GM12878 (cell line): ENCODE results near the gene SV2A. TPM values are rescaled to one million over a fixed set of nuclear protein-coding genes. Genes with fewer than 3 reads are reported as not detected.

ENCODE experiments used
- ATAC-seq: fragments of 200-7000 bp; cut with Tn5 transposase; 3 replicates; pipeline ENCODE4 v1.9.1; 2020; ENCODE audit warnings: mild to moderate bottlenecking, moderate library complexity
- BruUV-seq: library from RNA; stranded (reverse); fragments of 400-500 nt; replicated peaks from 2 replicates; lab custom pipeline; 2021; lab: Mats Ljungman, UMichigan
- CTCF ChIA-PET: fragments of 300-600 bp; sonication (Branson Sonifier 250); formaldehyde crosslinking; extraction: SDS; loops from one replicate; lab custom pipeline; 2021; ENCODE audit warnings: inconsistent platforms; lab: Yijun Ruan, JAX
- POLR2A ChIA-PET: fragments of 350-600 bp; formaldehyde crosslinking; extraction: SDS; loops from one replicate; lab custom pipeline; 2021; ENCODE audit warnings: inconsistent platforms; lab: Charles Lee
- RAD21 ChIA-PET: fragments of 300-600 bp; sonication (Branson Sonifier 250); formaldehyde crosslinking; loops from one replicate; lab custom pipeline; 2023; ENCODE audit warnings: antibody characterized with exemption; ENCODE audit not compliant: unreplicated experiment; lab: Charles Lee
- SMC1A ChIA-PET: fragments of 300-600 bp; sonication (Branson Sonifier 250); formaldehyde crosslinking; loops from one replicate; lab custom pipeline; 2023; ENCODE audit not compliant: unreplicated experiment, uncharacterized antibody; lab: Charles Lee
- DNase-seq: peaks from one replicate; pipeline ENCODE4 v3.0.0-alpha.2; 2011; ENCODE audit warnings: low read depth, low spot score
- FAIRE-seq: peaks from 3 replicates; lab custom pipeline; 2011; peaks lifted over from hg19 to GRCh38; lab: Jason Lieb, UNC
- H2AFZ ChIP-seq: 2 replicates; pipeline ENCODE4 v1.6.0; 2011; ENCODE audit warnings: low read depth, low read length, control low read depth; ENCODE audit not compliant: control insufficient read depth
- H3K27ac ChIP-seq: 2 replicates; pipeline ENCODE4 v1.5.1; 2011; ENCODE audit warnings: control low read depth; ENCODE audit not compliant: control insufficient read depth, insufficient read depth
- H3K27me3 ChIP-seq, 2 experiments: replicated peaks in 1 of 2; 2 replicates each; pipeline versions ENCODE4 v1.6.0 to v1.6.1; 2011; ENCODE audit warnings: low read length in 1 of 2; ENCODE audit not compliant: control insufficient read depth in 2 of 2, insufficient read depth in 2 of 2
- H3K36me3 ChIP-seq, 2 experiments: 2 replicates each; pipeline ENCODE4 v1.5.1; 2011; ENCODE audit warnings: low read length in 1 of 2; ENCODE audit not compliant: control insufficient read depth in 2 of 2, insufficient read depth in 2 of 2
- H3K4me1 ChIP-seq: 2 replicates; pipeline ENCODE4 v1.6.1; 2011; ENCODE audit warnings: mild to moderate bottlenecking, low read length, moderate library complexity, mixed read lengths; ENCODE audit not compliant: control insufficient read depth, insufficient read depth
- H3K4me2 ChIP-seq: 2 replicates; pipeline ENCODE4 v1.6.0; 2011; ENCODE audit warnings: control low read depth; ENCODE audit not compliant: control insufficient read depth, insufficient read depth
- H3K4me3 ChIP-seq: fragments of 200-600 bp; sonication (generic); 2 replicates; pipeline ENCODE4 v1.5.1; 2016
- H3K79me2 ChIP-seq: 2 replicates; pipeline ENCODE4 v1.6.0; 2011; ENCODE audit warnings: low read length; ENCODE audit not compliant: control insufficient read depth, insufficient read depth
- H3K9ac ChIP-seq: 2 replicates; pipeline ENCODE4 v1.8.0; 2011; ENCODE audit warnings: low read length, control low read depth, mixed read lengths; ENCODE audit not compliant: control insufficient read depth, insufficient read depth
- H3K9me3 ChIP-seq: replicated peaks from 3 replicates; pipeline ENCODE4 v1.5.1; 2011; ENCODE audit warnings: mild to moderate bottlenecking, low read length; ENCODE audit not compliant: control insufficient read depth, insufficient read depth
- H4K20me1 ChIP-seq: 2 replicates; pipeline ENCODE4 v1.6.0; 2011; ENCODE audit not compliant: control insufficient read depth, insufficient read depth
- BACH1 ChIP-seq: fragments of 450-650 bp; IDR thresholded peaks from 2 replicates; pipeline ENCODE4 v1.6.1; 2017; ENCODE audit warnings: mild to moderate bottlenecking, borderline replicate concordance
- EP300 ChIP-seq, 2 experiments: fragments of 150-350 bp in 1 of 2; IDR thresholded peaks; 2 replicates each; pipeline ENCODE4 v1.6.1; 2011 to 2012; ENCODE audit warnings: low read depth in 2 of 2, low read length in 2 of 2, borderline replicate concordance in 1 of 2, improper control_type of control experiment in 1 of 2, inconsistent platforms in 1 of 2; ENCODE audit not compliant: control insufficient read depth in 1 of 2
- FOXM1 ChIP-seq: IDR thresholded peaks from 2 replicates; pipeline ENCODE4 v1.6.1; 2012; ENCODE audit warnings: low read depth, mild to moderate bottlenecking, inconsistent platforms, low read length, moderate library complexity
- MXI1 ChIP-seq: fragments of 150-350 bp; IDR thresholded peaks from 2 replicates; pipeline ENCODE4 v1.6.1; 2011; ENCODE audit warnings: low read depth, mild to moderate bottlenecking, inconsistent platforms, low read length, improper control_type of control experiment
- NBN ChIP-seq: fragments of 450-650 bp; IDR thresholded peaks from 2 replicates; pipeline ENCODE4 v1.6.1; 2016
- NR2C2 ChIP-seq: IDR thresholded peaks from 2 replicates; pipeline ENCODE4 v1.6.1; 2011; ENCODE audit warnings: borderline replicate concordance, low read depth; ENCODE audit not compliant: control insufficient read depth, insufficient read length
- STAT3 ChIP-seq: IDR thresholded peaks from 2 replicates; pipeline ENCODE4 v1.6.1; 2011; ENCODE audit warnings: low read depth, low read length, improper control_type of control experiment
- YBX1 ChIP-seq: fragments of 450-650 bp; IDR thresholded peaks from 2 replicates; pipeline ENCODE4 v1.6.1; 2016; ENCODE audit warnings: antibody characterized with exemption
- ZNF207 ChIP-seq: fragments of 450-650 bp; IDR thresholded peaks from 2 replicates; pipeline ENCODE4 v1.6.1; 2014; ENCODE audit warnings: antibody characterized with exemption, mild to moderate bottlenecking, borderline replicate concordance
- ZNF217 ChIP-seq: fragments of 450-650 bp; IDR thresholded peaks from 2 replicates; pipeline ENCODE4 v1.6.1; 2017; ENCODE audit warnings: antibody characterized with exemption, mild to moderate bottlenecking
- ZNF274 ChIP-seq: IDR thresholded peaks from one replicate; pipeline ENCODE4 v1.8.0; 2011; ENCODE audit not compliant: insufficient read length, insufficient read depth
- WGBS: methylation state at CpG from one replicate; pipeline ENCODE4 v1.1.6; 2016; ENCODE audit warnings: low lambda C conversion rate; ENCODE audit not compliant: insufficient replicate concordance, insufficient coverage; ENCODE audit errors: missing lambda C conversion rate; 5-methylcytosine and 5-hydroxymethylcytosine counted together
- in situ Hi-C: fragments of 300-500 bp; cut with MboI; formaldehyde crosslinking; loops from 9 replicates; pipeline ENCODE4 v1.14.3; 2018; ENCODE audit warnings: mixed read lengths
- intact Hi-C: fragments of 100-400 bp; cut with micrococcal nuclease; formaldehyde crosslinking; loops from one replicate; pipeline ENCODE4 v1.14.2; 2022; ENCODE audit not compliant: unreplicated experiment
- polyA plus RNA-seq, 11 experiments: library from polyadenylated mRNA; depleted of rRNA in 4 of 11; unstranded in 6 of 11; stranded (reverse) in 5 of 11; fragments of >200 nt; fragmentation: Nextera tagmentation in 4 of 11; fragmentation: Illumina TruSeq in 1 of 11; extraction: Ambion mirVana in 4 of 11; extraction: Trizol in 1 of 11; gene quantifications; 1 replicate in 1 of 11; 2 replicates in 10 of 11; pipeline versions ENCODE4 v1.2.1 to v1.2.3, GENCODE V29; 2011 to 2016; ENCODE audit warnings: inconsistent platforms in 2 of 11, missing spikeins in 2 of 11, low read depth in 1 of 11
- total RNA-seq, 4 experiments: library from RNA; depleted of rRNA in 3 of 4; stranded (reverse); fragments of >200 nt in 3 of 4; fragmentation: Illumina TruSeq in 1 of 4; extraction: Trizol in 1 of 4; gene quantifications; 2 replicates each; pipeline versions ENCODE4 v1.2.1 to v1.2.3, GENCODE V29; 2013 to 2021
- TF ChIP-seq, protein P1 (sequence below): IDR thresholded peaks from 2 replicates; pipeline ENCODE4 v1.6.1; 2012; ENCODE audit warnings: low read length, inconsistent platforms
- TF ChIP-seq, protein P2 (sequence below): fragments of 450-650 bp; IDR thresholded peaks from 2 replicates; pipeline ENCODE4 v1.6.1; 2017; ENCODE audit warnings: mild to moderate bottlenecking, moderate library complexity
- TF ChIP-seq, protein P3 (sequence below): IDR thresholded peaks from 2 replicates; pipeline ENCODE4 v1.6.1; 2012; ENCODE audit warnings: mild to moderate bottlenecking, low read depth, low read length

Gene SV2A
- total and polyA plus RNA-seq, 10 of the 15 experiments (the other 5 are each of a cell fraction or from before 2014, with no cell fraction given) = 0.39 to 11.6 (median 5.4) TPM

- BruUV-seq = TSS peak; percentile 62
- TF ChIP-seq NBN = no peak
- no peak for TF ChIP-seq NR2C2
- no peak for TF ChIP-seq YBX1
- TF ChIP-seq MXI1 = no peak
- no peak for TF ChIP-seq BACH1
- no peak for TF ChIP-seq ZNF217
- no peak for TF ChIP-seq ZNF274
- no peak for TF ChIP-seq EP300 (IDR thresholded peaks at IDR 0.05; ENCODE audit: borderline replicate concordance in 1 of 2, control insufficient read depth in 1 of 2, low read depth in 2 of 2, low read length in 2 of 2)
- TF ChIP-seq, protein P1, sequence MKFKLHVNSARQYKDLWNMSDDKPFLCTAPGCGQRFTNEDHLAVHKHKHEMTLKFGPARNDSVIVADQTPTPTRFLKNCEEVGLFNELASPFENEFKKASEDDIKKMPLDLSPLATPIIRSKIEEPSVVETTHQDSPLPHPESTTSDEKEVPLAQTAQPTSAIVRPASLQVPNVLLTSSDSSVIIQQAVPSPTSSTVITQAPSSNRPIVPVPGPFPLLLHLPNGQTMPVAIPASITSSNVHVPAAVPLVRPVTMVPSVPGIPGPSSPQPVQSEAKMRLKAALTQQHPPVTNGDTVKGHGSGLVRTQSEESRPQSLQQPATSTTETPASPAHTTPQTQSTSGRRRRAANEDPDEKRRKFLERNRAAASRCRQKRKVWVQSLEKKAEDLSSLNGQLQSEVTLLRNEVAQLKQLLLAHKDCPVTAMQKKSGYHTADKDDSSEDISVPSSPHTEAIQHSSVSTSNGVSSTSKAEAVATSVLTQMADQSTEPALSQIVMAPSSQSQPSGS = no peak
- TF ChIP-seq STAT3 = no peak
- TF ChIP-seq, protein P2, sequence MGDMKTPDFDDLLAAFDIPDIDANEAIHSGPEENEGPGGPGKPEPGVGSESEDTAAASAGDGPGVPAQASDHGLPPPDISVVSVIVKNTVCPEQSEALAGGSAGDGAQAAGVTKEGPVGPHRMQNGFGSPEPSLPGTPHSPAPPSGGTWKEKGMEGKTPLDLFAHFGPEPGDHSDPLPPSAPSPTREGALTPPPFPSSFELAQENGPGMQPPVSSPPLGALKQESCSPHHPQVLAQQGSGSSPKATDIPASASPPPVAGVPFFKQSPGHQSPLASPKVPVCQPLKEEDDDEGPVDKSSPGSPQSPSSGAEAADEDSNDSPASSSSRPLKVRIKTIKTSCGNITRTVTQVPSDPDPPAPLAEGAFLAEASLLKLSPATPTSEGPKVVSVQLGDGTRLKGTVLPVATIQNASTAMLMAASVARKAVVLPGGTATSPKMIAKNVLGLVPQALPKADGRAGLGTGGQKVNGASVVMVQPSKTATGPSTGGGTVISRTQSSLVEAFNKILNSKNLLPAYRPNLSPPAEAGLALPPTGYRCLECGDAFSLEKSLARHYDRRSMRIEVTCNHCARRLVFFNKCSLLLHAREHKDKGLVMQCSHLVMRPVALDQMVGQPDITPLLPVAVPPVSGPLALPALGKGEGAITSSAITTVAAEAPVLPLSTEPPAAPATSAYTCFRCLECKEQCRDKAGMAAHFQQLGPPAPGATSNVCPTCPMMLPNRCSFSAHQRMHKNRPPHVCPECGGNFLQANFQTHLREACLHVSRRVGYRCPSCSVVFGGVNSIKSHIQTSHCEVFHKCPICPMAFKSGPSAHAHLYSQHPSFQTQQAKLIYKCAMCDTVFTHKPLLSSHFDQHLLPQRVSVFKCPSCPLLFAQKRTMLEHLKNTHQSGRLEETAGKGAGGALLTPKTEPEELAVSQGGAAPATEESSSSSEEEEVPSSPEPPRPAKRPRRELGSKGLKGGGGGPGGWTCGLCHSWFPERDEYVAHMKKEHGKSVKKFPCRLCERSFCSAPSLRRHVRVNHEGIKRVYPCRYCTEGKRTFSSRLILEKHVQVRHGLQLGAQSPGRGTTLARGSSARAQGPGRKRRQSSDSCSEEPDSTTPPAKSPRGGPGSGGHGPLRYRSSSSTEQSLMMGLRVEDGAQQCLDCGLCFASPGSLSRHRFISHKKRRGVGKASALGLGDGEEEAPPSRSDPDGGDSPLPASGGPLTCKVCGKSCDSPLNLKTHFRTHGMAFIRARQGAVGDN = no peak
- TF ChIP-seq, protein P3, sequence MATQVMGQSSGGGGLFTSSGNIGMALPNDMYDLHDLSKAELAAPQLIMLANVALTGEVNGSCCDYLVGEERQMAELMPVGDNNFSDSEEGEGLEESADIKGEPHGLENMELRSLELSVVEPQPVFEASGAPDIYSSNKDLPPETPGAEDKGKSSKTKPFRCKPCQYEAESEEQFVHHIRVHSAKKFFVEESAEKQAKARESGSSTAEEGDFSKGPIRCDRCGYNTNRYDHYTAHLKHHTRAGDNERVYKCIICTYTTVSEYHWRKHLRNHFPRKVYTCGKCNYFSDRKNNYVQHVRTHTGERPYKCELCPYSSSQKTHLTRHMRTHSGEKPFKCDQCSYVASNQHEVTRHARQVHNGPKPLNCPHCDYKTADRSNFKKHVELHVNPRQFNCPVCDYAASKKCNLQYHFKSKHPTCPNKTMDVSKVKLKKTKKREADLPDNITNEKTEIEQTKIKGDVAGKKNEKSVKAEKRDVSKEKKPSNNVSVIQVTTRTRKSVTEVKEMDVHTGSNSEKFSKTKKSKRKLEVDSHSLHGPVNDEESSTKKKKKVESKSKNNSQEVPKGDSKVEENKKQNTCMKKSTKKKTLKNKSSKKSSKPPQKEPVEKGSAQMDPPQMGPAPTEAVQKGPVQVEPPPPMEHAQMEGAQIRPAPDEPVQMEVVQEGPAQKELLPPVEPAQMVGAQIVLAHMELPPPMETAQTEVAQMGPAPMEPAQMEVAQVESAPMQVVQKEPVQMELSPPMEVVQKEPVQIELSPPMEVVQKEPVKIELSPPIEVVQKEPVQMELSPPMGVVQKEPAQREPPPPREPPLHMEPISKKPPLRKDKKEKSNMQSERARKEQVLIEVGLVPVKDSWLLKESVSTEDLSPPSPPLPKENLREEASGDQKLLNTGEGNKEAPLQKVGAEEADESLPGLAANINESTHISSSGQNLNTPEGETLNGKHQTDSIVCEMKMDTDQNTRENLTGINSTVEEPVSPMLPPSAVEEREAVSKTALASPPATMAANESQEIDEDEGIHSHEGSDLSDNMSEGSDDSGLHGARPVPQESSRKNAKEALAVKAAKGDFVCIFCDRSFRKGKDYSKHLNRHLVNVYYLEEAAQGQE = no peak
- no peak for TF ChIP-seq FOXM1
- TF ChIP-seq ZNF207 = no peak
Measured at GRCh38 chr1:149942885-149943284, 25.2 kb upstream of the SV2A start.

More at GRCh38 chr1:149942885-149943284, 25.2 kb upstream of the SV2A start:
- H3K79me2 ChIP-seq = no peaks in the 10 kb centered on the region
- H3K36me3 ChIP-seq = peaks cover 7 to 12% of the 10 kb centered on the region in 2 experiments
- FAIRE-seq (no peak), DNase-seq (no peak), ATAC-seq (no peak)
- no peak overlapping the region for H3K4me2 ChIP-seq
- POLR2A ChIA-PET = no interaction called here
- H3K27me3 ChIP-seq = no peaks in the 10 kb centered on the region
- H3K27ac ChIP-seq = no peak overlapping the region
- no peak overlapping the region for H2AFZ ChIP-seq
- peaks cover 12% of the 10 kb centered on the region for H3K4me1 ChIP-seq
- RAD21 ChIA-PET = interaction anchor here (0.5 kb wide), 1 partner anchor 1574 kb away, joined by 5 read pairs; no protein-coding TSS in a partner anchor
- intact Hi-C loops = no loop called here
- SMC1A ChIA-PET = interaction anchor here (1.1 to 1.5 kb wide), 4 partner anchors 21 to 124 kb away, joined by 3 to 4 read pairs (median 3); no protein-coding TSS in a partner anchor
- H3K4me3 ChIP-seq = no peak overlapping the region
- CTCF ChIA-PET = interaction anchor here (0.6 to 2.5 kb wide), 2 partner anchors 14 to 36 kb away, joined by 3 to 7 read pairs; no protein-coding TSS in a partner anchor
- H3K9me3 ChIP-seq = no peaks in the 10 kb centered on the region
- in situ Hi-C loops = no loop called here
- WGBS = 56% methylated on average over 3 of the region's 3 CpGs
- no peak overlapping the region for H3K9ac ChIP-seq
- no peaks in the 10 kb centered on the region for H4K20me1 ChIP-seq
